H9 (cell line): ENCODE measurements around the gene MITF. TPM values are rescaled to one million over a fixed set of nuclear protein-coding genes. Genes with fewer than 3 reads are reported as not detected.

Source experiments
- DNase-seq: peaks from one replicate; pipeline ENCODE4 v3.0.0-alpha.2; 2017
- H2AFZ ChIP-seq: one replicate; pipeline ENCODE4 v1.6.1; 2013; ENCODE audit warnings: mild to moderate bottlenecking, low read length, control low read depth, moderate library complexity
- H2AK5ac ChIP-seq: 2 replicates; pipeline ENCODE4 v1.6.1; 2013; ENCODE audit warnings: low read length, control low read depth, mixed read lengths; ENCODE audit not compliant: insufficient read length
- H2BK120ac ChIP-seq: one replicate; pipeline ENCODE4 v1.6.1; 2013; ENCODE audit warnings: low read depth, mild to moderate bottlenecking, low read length, control low read depth, inconsistent platforms; ENCODE audit not compliant: poor library complexity, severe bottlenecking
- H2BK12ac ChIP-seq: 2 replicates; pipeline ENCODE4 v1.6.1; 2013; ENCODE audit warnings: low read length, control low read depth, mixed read lengths, low read depth; ENCODE audit not compliant: insufficient read length
- H2BK15ac ChIP-seq: 2 replicates; pipeline ENCODE4 v1.6.1; 2013; ENCODE audit warnings: low read depth, low read length, control low read depth
- H2BK20ac ChIP-seq: one replicate; pipeline ENCODE4 v1.6.1; 2013; ENCODE audit warnings: low read depth, mild to moderate bottlenecking, low read length, control low read depth, inconsistent platforms; ENCODE audit not compliant: poor library complexity, severe bottlenecking
- H2BK5ac ChIP-seq: 2 replicates; pipeline ENCODE4 v1.6.1; 2013; ENCODE audit warnings: low read length, control low read depth, mixed read lengths; ENCODE audit not compliant: insufficient read length
- H3K14ac ChIP-seq: 2 replicates; pipeline ENCODE4 v1.6.1; 2013; ENCODE audit warnings: low read length, control low read depth; ENCODE audit not compliant: insufficient read depth
- H3K18ac ChIP-seq: 2 replicates; pipeline ENCODE4 v1.6.1; 2013; ENCODE audit warnings: low read depth, mild to moderate bottlenecking, mixed read lengths, low read length, control low read depth; ENCODE audit not compliant: insufficient read length
- H3K23ac ChIP-seq: 2 replicates; pipeline ENCODE4 v1.6.1; 2013; ENCODE audit warnings: low read length, control low read depth, mixed read lengths, low read depth; ENCODE audit not compliant: insufficient read length
- H3K23me2 ChIP-seq: 2 replicates; pipeline ENCODE4 v1.6.1; 2013; ENCODE audit warnings: low read depth, mild to moderate bottlenecking, mixed read lengths, low read length, control low read depth; ENCODE audit not compliant: insufficient read length, poor library complexity, severe bottlenecking
- H3K27ac ChIP-seq: 2 replicates; pipeline ENCODE4 v1.5.1; 2013; ENCODE audit warnings: low read length, control low read depth, mixed read lengths, low read depth; ENCODE audit not compliant: insufficient read length
- H3K27me3 ChIP-seq: 2 replicates; pipeline ENCODE4 v1.6.1; 2013; ENCODE audit warnings: low read length, control low read depth, inconsistent platforms; ENCODE audit not compliant: insufficient read depth
- H3K4ac ChIP-seq: 2 replicates; pipeline ENCODE4 v1.6.1; 2013; ENCODE audit warnings: low read depth, mild to moderate bottlenecking, control low read depth, inconsistent platforms, low read length, moderate library complexity
- H3K4me1 ChIP-seq: 2 replicates; pipeline ENCODE4 v1.6.1; 2013; ENCODE audit warnings: low read length, control low read depth, inconsistent platforms; ENCODE audit not compliant: insufficient read depth
- H3K4me2 ChIP-seq: 2 replicates; pipeline ENCODE4 v1.6.1; 2013; ENCODE audit warnings: low read length, control low read depth, mixed read lengths; ENCODE audit not compliant: insufficient read length, insufficient read depth
- H3K56ac ChIP-seq: 2 replicates; pipeline ENCODE4 v1.6.1; 2013; ENCODE audit warnings: low read depth, mild to moderate bottlenecking, mixed read lengths, low read length, control low read depth; ENCODE audit not compliant: insufficient read length
- H3K79me1 ChIP-seq: 2 replicates; pipeline ENCODE4 v1.6.1; 2013; ENCODE audit warnings: low read depth, mild to moderate bottlenecking, moderate library complexity, low read length, control low read depth, inconsistent platforms; ENCODE audit not compliant: insufficient read depth, poor library complexity, severe bottlenecking
- H3K79me2 ChIP-seq: 2 replicates; pipeline ENCODE4 v1.6.1; 2013; ENCODE audit warnings: low read length, control low read depth, inconsistent platforms; ENCODE audit not compliant: insufficient read depth
- H3K9ac ChIP-seq: 2 replicates; pipeline ENCODE4 v1.6.1; 2013; ENCODE audit warnings: low read length, control low read depth, mixed read lengths; ENCODE audit not compliant: insufficient read length; ENCODE audit errors: extremely low read depth
- H3K9me3 ChIP-seq: one replicate; pipeline ENCODE4 v1.6.1; 2013; ENCODE audit warnings: low read depth, low read length, inconsistent platforms; ENCODE audit not compliant: control insufficient read depth
- H3T11ph ChIP-seq: one replicate; pipeline ENCODE4 v1.6.1; 2013; ENCODE audit warnings: mild to moderate bottlenecking, low read length, control low read depth, inconsistent platforms
- H4K20me1 ChIP-seq: one replicate; pipeline ENCODE4 v1.6.1; 2013; ENCODE audit not compliant: control insufficient read depth, insufficient read length, insufficient read depth
- H4K5ac ChIP-seq: 2 replicates; pipeline ENCODE4 v1.6.1; 2013; ENCODE audit warnings: low read depth, mild to moderate bottlenecking, mixed read lengths, low read length, control low read depth; ENCODE audit not compliant: insufficient read length
- H4K8ac ChIP-seq: replicated peaks from 2 replicates; pipeline ENCODE4 v1.6.1; 2013; ENCODE audit warnings: low read length, control low read depth, mixed read lengths, low read depth; ENCODE audit not compliant: insufficient read length
- H4K91ac ChIP-seq: 2 replicates; pipeline ENCODE4 v1.6.1; 2013; ENCODE audit warnings: low read depth, mild to moderate bottlenecking, moderate library complexity, mixed read lengths, low read length, control low read depth; ENCODE audit not compliant: insufficient read length
- H3K27ac Mint-ChIP-seq, 3 experiments: 2 replicates in 2 of 3; 3 replicates in 1 of 3; pipeline ENCODE4 v1.8.0; 2020 to 2021; ENCODE audit warnings: mixed read lengths in 3 of 3, mild to moderate bottlenecking in 1 of 3, moderate library complexity in 1 of 3
- H3K27me3 Mint-ChIP-seq: 2 replicates; pipeline ENCODE4 v1.8.0; 2021; ENCODE audit warnings: low read depth, mild to moderate bottlenecking, moderate library complexity, mixed read lengths
- H3K36me3 Mint-ChIP-seq, 3 experiments: 2 replicates in 2 of 3; 3 replicates in 1 of 3; pipeline ENCODE4 v1.8.0; 2020 to 2021; ENCODE audit warnings: low read depth in 3 of 3, mixed read lengths in 3 of 3; ENCODE audit not compliant: insufficient read depth in 1 of 3
- H3K4me1 Mint-ChIP-seq, 2 experiments: 2 replicates each; pipeline ENCODE4 v1.8.0; 2020; ENCODE audit warnings: mixed read lengths in 2 of 2
- H3K4me3 Mint-ChIP-seq, 2 experiments: 2 replicates in 1 of 2; 3 replicates in 1 of 2; pipeline ENCODE4 v1.8.0; 2020 to 2021; ENCODE audit warnings: mild to moderate bottlenecking in 2 of 2, mixed read lengths in 2 of 2, moderate library complexity in 1 of 2
- H3K9me3 Mint-ChIP-seq, 2 experiments: 2 replicates in 1 of 2; 3 replicates in 1 of 2; pipeline ENCODE4 v1.8.0; 2020; ENCODE audit warnings: mild to moderate bottlenecking in 2 of 2, mixed read lengths in 2 of 2, moderate library complexity in 1 of 2
- WGBS: extraction: QIAGEN DNeasy Blood & Tissue Kit; methylation state at CpG from one replicate; pipeline ENCODE4 v1.1.7; 2013; ENCODE audit warnings: missing lambda C conversion rate, low lambda C conversion rate, mixed read lengths; ENCODE audit not compliant: insufficient read length; ENCODE audit errors: extremely low coverage; 5-methylcytosine and 5-hydroxymethylcytosine counted together
- total RNA-seq: library from RNA; stranded (reverse); gene quantifications from 2 replicates; pipeline ENCODE4 v1.2.1, GENCODE V29; 2021
- TF ChIP-seq, protein P1 (sequence below): fragments of 200-600 bp; sonication (generic); conservative IDR thresholded peaks from 3 replicates; pipeline ENCODE4 v1.8.0; 2021; ENCODE audit warnings: antibody characterized with exemption, mild to moderate bottlenecking

The MITF gene
- total RNA-seq, 1 experiment from 2014 or later = 0.81 TPM

DNA sequence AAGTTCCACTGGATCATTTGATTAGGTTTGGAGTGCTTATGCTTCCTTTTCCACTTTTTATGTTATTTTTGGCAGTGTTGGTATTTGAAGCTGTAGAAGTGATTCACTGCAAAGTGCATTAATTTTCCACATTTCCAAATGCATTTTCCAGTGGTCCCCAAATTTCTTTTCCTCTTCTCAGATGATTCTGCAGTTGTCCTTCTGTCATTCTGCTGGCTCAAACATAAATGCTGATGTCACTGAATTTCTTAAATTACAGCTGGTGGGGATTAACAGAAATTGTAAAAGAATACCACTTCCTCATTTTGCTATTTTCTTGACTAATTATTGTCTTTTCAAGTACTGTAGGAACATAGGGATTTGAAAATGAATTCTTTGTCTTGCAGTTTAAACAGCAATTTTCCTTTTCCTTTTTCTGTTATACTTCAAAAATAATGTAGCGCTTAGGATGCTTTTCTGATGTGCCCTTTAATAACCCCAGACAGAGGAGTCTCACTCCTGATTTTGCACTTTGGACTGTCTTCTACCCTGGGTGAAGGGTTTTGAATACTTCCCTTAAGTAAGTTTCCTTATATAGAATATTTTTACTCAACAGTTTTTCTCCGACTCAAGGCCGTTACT is 25.0 kb downstream of the MITF start:
- H3K18ac ChIP-seq = no peak overlapping the region
- no peak overlapping the region for H4K5ac ChIP-seq
- H3K4ac ChIP-seq = no peak overlapping the region
- H3K4me1 ChIP-seq = no peaks in the 10 kb centered on the region
- no peak overlapping the region for H2BK120ac ChIP-seq
- no peaks in the 10 kb centered on the region for H3K79me1 ChIP-seq
- no peak overlapping the region for H3K27ac ChIP-seq
- TF ChIP-seq, protein P1, sequence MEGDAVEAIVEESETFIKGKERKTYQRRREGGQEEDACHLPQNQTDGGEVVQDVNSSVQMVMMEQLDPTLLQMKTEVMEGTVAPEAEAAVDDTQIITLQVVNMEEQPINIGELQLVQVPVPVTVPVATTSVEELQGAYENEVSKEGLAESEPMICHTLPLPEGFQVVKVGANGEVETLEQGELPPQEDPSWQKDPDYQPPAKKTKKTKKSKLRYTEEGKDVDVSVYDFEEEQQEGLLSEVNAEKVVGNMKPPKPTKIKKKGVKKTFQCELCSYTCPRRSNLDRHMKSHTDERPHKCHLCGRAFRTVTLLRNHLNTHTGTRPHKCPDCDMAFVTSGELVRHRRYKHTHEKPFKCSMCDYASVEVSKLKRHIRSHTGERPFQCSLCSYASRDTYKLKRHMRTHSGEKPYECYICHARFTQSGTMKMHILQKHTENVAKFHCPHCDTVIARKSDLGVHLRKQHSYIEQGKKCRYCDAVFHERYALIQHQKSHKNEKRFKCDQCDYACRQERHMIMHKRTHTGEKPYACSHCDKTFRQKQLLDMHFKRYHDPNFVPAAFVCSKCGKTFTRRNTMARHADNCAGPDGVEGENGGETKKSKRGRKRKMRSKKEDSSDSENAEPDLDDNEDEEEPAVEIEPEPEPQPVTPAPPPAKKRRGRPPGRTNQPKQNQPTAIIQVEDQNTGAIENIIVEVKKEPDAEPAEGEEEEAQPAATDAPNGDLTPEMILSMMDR = no peak
- no peak overlapping the region for H3K27ac Mint-ChIP-seq
- no peaks in the 10 kb centered on the region for H3K79me2 ChIP-seq
- H3K27me3 ChIP-seq = no peaks in the 10 kb centered on the region
- H3K9ac ChIP-seq = no peak overlapping the region
- H3K4me1 Mint-ChIP-seq = no peaks in the 10 kb centered on the region; a peak in 1 of 4 replicates
- DNase-seq = no peak
- no peaks in the 10 kb centered on the region for H3K36me3 Mint-ChIP-seq
- no peak overlapping the region for H3K23ac ChIP-seq
- H3K14ac ChIP-seq = no peak overlapping the region
- no peak overlapping the region for H3K4me2 ChIP-seq
- H3K23me2 ChIP-seq = no peaks in the 10 kb centered on the region
- H4K20me1 ChIP-seq = no peaks in the 10 kb centered on the region
- H3K9me3 ChIP-seq = no peaks in the 10 kb centered on the region
- H2BK20ac ChIP-seq = no peak overlapping the region
- H2BK5ac ChIP-seq = no peak overlapping the region
- H3T11ph ChIP-seq = no peak overlapping the region
- no peak overlapping the region for H2BK12ac ChIP-seq
- no peak overlapping the region for H2AFZ ChIP-seq
- no peak overlapping the region for H4K91ac ChIP-seq
- WGBS = no CpG with 5 or more reads among the region's 3 CpGs
- no peaks in the 10 kb centered on the region for H3K9me3 Mint-ChIP-seq
- no peak overlapping the region for H3K56ac ChIP-seq
- peaks cover 3% of the 10 kb centered on the region; the same call in 1 of the 2 replicates for H3K27me3 Mint-ChIP-seq
- no peak overlapping the region for H4K8ac ChIP-seq
- no peak overlapping the region for H2BK15ac ChIP-seq
- no peak overlapping the region for H2AK5ac ChIP-seq
- H3K4me3 Mint-ChIP-seq = no peak overlapping the region
